HG03135 (cell line): ENCODE results near the gene ZNF276.
"Not testable (repeated sequence)": the region's sequence is repeated elsewhere in the genome, so short reads cannot be mapped to it uniquely, and the experiment has no call there.

ENCODE experiments used
- ATAC-seq: cut with Tn5 transposase; IDR thresholded peaks from one replicate; pipeline ENCODE4 v1.9.1; 2021; ENCODE audit warnings: mild to moderate bottlenecking, moderate library complexity; ENCODE audit not compliant: unreplicated experiment

The ZNF276 gene

GRCh38 chr16:89733792-89734191 is 12.5 kb downstream of the ZNF276 start:
- no peak for ATAC-seq

GRCh38 chr16:89736554-89736953 is 15.2 kb downstream of the ZNF276 start:
- ATAC-seq: no peak

GRCh38 chr16:89737341-89738071 is 16.2 kb downstream of the ZNF276 start:
- ATAC-seq: no peak

- ATAC-seq: no peak
Observed at GRCh38 chr16:89738072-89738377, 16.7 kb downstream of the ZNF276 start.

DNA sequence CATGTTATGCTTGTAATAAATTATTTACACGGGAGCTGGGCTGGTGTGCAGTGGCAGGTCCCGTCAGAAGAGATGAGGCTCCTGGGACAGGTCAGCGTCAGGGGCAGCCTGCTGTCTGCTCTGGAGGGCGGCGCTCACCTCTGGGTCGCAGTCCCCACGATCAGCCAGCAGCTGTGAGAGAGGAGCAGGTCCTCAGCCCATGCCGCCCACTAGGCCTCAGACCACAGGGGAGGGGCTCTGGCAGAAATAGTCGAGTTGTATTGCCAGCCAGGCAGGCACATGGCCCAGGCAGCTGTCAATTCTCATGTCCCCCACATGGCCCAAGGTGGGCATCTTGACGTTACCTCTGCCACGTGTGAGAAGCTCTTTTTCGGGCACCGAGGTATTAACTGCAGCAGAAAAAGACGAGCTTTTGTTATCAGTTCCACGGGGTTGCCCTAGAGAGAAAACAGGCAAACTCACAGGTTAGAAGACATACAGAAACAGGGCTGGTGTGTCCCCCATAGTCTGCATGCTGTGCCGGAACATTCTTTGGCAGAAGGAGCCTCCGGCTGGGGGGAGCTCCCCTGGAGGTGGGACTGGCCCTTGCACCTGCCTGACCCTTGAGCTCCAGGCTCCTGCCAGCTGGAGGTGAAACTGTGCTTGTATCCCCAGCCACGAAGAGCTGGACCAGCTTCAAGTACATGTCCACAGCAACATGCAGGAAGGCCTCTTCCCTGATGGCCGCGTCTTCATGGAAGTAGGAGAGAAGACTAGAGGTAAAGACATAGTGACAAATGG is 17.4 kb downstream of the ZNF276 start:
- ATAC-seq: no peak

DNA sequence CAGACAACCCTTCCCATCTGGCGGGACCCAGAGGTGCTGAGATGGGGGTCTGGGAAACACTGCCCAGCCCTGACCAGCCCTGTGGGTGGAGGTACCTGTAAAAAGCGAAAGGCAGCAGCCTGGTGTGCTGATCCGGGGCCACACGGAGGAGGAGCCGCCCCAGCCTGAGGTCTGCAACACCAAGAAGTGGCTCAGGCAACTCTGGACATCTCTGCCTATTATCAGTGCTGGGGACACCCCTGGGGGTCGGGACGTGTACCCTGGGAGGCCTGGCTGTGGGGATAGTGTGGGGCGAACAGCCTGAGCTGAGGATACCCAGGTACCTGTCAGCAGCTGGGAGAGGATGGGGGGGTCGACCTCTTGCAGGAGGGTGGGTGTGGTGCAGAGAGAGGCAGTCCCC is 18.0 kb downstream of the ZNF276 start:
- ATAC-seq: no peak

GRCh38 chr16:89741342-89742014 is 20.1 kb downstream of the ZNF276 start:
- ATAC-seq: no peak

DNA sequence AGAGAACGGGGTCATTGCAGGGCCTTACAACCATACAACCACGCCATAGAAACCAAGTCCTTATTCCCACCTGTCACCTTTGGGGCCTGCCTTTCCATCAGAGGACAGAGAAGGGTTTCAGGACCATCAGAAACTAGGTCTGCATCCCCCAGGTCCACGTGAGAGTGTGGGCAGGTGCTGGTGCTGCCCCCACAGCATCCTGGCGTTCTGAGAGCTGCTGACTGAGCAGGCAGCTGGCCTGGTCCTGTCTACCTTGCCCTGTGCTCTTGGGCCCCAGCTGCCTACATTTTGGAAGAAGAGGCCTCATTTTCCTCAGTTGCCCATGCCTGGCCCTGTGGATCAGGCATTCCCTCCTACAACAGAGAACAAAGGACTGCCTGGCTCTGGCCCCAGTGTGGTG is 21.6 kb downstream of the ZNF276 start:
- no peak for ATAC-seq

GRCh38 chr16:89744813-89745212 is 23.5 kb downstream of the ZNF276 start:
- no peak for ATAC-seq

DNA sequence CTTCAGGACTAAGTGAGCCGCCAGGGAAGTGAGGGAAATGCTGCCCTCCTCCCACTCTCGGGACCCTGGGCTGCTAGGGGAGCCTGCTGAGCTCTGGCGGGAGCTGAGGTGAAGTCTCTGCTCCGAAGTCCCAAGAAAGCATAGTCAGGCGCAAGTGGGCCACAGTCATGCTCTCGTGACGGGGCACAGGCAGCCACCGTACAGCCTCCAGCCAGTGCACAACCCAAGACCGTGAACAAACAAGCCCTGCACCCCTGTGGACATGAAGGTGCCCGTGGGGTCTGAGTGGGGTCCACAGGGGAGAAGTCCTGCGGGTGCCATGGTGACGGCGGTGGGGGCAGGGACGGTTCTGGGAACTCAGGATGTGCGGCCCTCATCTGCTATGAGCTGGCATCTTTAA is 24.7 kb downstream of the ZNF276 start:
- no peak for ATAC-seq

GRCh38 chr16:89748076-89748475 is 26.7 kb downstream of the ZNF276 start:
- ATAC-seq: no peak

GRCh38 chr16:89748921-89749320 is 27.6 kb downstream of the ZNF276 start:
- no peak for ATAC-seq

DNA sequence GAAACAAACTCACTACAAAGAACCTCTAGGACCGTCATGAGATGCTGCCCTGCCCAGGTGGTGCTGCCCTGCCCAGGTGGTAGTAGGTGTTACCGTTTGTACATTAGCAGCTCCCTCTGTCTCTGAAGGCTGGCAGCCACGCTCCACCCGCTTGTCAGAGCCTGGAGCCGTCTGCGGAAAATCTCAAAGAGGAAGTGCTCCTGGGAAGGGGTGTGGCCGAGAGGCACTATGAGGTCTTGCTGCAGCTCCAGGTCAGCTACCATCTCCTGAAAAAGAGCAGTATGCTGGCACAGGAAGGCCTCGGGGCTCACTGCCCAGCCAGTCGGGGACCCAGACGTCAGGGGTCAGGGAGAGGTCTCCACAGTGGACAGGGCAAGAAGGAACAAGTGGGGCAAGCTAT is 28.3 kb downstream of the ZNF276 start:
- no peak for ATAC-seq

- no peak for ATAC-seq
Observed at GRCh38 chr16:89759746-89760340, 38.5 kb downstream of the ZNF276 start.

DNA sequence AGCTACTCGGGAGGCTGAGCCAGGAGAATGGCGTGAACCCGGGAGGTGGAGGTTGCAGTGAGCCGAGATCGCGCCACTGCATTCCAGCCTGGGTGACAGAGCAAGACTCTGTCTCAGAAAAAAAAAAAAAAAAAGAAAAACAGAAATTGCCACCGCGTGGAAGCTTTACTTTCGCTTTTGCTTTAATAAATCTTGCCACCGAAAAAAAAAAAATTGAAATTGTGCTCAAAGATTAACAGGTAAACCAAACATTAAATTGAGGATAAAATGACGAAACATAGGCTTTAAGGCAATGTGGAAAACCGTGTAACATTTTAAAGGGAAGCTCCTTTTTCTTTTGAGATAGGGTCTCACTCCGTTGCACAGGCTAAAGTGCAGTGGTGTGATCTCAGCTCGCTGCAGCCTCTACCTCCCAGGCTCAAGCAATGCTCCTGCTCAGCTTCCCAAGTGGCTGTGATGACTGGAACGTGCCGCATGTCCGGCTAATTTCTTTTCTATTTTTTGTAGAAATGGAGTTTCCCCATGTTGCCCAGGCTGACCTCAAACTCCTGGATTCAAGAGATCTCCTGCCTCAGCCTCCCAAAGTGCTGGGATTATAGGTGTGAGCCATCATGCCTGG is 40.1 kb downstream of the ZNF276 start:
- no peak for ATAC-seq

DNA sequence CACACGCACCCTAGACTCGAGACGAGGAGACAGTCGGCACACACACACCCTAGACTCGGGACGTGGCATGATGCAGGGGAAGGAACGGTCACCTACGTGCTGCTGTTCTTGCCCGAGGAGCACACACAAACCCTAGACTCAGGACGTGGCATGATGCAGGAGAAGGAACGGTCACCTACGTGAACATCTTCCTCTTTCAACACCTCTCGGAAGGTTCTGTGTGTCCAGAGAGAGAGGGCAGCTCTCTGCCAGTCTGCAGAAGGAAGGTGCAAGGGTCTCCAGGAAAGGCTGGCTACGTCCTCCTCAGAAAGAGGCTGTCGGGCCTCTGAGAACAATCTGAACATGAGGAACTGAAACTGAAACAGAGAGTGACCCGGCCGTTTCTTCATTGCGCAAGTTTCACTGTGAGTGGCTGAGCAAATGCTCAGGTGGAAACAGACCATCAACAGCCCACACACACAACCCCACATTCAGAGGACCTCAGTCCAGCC is 43.4 kb downstream of the ZNF276 start:
- peak; percentile 88 for ATAC-seq

GRCh38 chr16:89765292-89765830 is 44.0 kb downstream of the ZNF276 start:
- peak; percentile 12 for ATAC-seq

DNA sequence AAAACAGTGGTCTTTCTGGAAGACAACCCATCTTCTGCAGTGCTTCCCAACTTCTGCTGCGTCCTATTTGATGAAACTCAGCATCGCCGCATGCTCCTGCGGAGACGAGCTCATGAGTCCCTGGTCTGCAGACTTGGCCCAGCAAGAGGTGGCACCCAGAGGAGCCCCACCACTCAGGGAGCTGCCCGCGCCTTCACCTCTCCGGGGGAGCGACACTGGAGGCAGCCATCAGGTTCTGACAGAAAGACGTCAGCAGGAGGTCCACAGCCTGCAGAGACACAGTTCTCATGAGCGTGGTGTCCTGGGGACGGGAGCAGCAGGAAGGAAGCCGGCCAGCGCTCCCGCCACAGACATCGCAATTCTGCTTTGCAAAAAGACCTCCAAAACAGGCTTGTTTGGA is 49.0 kb downstream of the ZNF276 start:
- no peak for ATAC-seq

DNA sequence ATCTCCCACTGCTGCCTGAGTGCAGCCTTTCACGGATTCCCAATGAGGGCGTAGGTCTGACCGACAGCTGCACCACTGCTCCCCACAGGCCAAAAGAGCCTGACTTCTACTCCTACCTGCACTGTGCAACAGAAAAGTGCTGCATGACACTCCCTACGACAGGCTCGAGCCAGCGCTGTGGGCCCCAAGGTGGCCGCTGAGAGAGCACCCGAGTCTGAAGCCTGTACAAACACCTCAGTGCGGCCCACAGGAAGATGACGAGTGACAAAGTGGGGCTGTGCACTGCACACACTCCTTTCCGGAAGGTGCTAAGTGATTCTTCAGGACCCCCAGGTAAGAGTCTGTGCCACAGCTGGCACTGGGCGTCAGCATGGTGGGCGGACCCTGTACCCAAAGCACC is 53.9 kb downstream of the ZNF276 start:
- ATAC-seq: no peak

- ATAC-seq: not testable (repeated sequence)
Observed at GRCh38 chr16:89778211-89778610, 56.9 kb downstream of the ZNF276 start.
